ENCODE measurements around the gene SIX6.

DNA sequence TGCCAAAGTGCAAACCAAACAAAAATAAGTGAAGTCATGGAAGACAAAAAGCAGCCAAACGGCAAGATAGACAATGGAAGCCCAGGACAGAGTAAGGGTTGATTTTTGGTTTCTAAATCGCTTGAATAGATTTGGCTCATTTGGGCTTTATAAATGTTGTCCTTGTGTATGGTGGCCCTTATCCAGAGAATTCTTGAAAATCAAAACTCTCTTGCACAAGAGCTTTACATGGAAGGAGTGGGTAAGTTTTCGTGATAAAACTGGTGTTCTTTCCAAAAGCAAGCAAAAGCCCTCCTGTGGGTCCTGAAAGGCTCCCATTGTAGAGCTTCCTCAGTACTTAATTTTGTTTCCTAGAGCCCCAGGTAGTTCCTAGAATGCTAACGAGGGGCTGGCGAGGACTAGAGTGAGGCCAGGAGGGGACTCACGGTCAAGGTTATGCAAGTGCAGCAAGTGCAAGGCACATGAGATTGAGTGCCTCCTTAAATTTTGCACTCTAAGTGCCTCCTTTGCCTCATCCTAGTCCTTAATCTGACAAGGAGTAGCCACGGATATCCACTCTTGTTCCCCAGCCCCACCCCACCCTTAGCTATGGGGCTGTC is 4.1 kb downstream of the SIX6 start:
- TF ChIP-seq, protein P1, sequence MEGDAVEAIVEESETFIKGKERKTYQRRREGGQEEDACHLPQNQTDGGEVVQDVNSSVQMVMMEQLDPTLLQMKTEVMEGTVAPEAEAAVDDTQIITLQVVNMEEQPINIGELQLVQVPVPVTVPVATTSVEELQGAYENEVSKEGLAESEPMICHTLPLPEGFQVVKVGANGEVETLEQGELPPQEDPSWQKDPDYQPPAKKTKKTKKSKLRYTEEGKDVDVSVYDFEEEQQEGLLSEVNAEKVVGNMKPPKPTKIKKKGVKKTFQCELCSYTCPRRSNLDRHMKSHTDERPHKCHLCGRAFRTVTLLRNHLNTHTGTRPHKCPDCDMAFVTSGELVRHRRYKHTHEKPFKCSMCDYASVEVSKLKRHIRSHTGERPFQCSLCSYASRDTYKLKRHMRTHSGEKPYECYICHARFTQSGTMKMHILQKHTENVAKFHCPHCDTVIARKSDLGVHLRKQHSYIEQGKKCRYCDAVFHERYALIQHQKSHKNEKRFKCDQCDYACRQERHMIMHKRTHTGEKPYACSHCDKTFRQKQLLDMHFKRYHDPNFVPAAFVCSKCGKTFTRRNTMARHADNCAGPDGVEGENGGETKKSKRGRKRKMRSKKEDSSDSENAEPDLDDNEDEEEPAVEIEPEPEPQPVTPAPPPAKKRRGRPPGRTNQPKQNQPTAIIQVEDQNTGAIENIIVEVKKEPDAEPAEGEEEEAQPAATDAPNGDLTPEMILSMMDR (IDR thresholded peaks at IDR 0.05): no peak
- TF ChIP-seq POLR2A (IDR thresholded peaks at IDR 0.05): no peak
- TF ChIP-seq EP300 (IDR thresholded peaks at IDR 0.05): no peak
